Activated gamma-delta T cell treated with Interleukin-2 at 50 U/mL for 16 hours (primary cell): Measurements from ENCODE around the gene SCAMP2.
"Not testable (repeated sequence)": the region's sequence is repeated elsewhere in the genome, so short reads cannot be mapped to it uniquely, and the experiment has no call there.

Experiments
- DNase-seq: peaks from one replicate; pipeline ENCODE4 v3.0.0-alpha.2; 2020

SCAMP2 gene

GRCh38 chr15:74889883-74890664, 16.9 kb upstream of the SCAMP2 start, which contains the start of gene MPI:
Gene MPI (plus strand): TSS chr15:74890042. CDS start chr15:74890074, 32 bp downstream.
- DNase-seq: peak; percentile 79

- no peak for DNase-seq
Measured at GRCh38 chr15:74889390-74889882, 16.3 kb upstream of the SCAMP2 start.

DNA sequence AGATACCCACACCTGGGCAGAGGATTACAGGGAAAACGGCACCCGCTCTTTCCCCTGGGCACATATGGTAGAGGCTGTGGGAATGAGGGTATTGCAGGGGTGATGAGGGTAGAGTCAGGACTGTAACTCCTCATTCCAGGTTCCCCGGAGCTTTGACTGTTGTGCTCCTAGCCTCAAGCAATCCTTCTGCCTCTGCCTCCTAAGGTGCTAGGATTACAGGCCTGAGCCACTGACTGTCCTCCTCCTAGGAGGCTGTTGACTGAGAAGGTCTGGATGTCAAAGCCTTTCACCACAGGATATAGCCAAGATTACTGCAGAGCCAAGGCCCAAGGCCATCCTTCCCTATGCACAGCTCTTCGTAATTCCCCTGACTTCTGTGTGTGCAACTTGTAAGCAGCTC, 15.6 kb upstream of the SCAMP2 start:
- no peak for DNase-seq

DNA sequence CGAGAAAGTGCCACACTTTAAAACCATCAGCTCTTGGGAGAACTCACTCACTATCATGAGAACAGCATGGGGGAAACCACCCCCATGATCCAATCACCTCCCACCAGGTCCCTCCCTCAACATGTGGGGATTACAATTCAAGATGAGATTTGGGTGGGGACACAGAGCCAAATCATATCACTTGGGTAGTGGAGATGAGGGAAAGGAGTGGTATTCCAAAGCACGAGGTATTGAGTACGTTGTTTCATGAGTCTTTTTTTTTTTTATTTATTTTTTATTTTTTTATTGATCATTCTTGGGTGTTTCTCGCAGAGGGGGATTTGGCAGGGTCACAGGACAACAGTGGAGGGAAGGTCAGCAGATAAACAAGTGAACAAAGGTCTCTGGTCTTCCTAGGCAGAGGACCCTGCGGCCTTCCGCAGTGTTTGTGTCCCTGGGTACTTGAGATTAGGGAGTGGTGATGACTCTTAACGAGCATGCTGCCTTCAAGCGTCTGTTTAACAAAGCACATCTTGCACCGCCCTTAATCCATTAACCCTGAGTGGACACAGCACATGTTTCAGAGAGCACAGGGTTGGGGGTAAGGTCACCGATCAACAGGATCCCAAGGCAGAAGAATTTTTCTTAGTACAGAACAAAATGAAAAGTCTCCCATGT, 14.5 kb upstream of the SCAMP2 start:
- DNase-seq: not testable (repeated sequence)

- DNase-seq: no peak
Measured at GRCh38 chr15:74885461-74885860, 12.3 kb upstream of the SCAMP2 start.

DNA sequence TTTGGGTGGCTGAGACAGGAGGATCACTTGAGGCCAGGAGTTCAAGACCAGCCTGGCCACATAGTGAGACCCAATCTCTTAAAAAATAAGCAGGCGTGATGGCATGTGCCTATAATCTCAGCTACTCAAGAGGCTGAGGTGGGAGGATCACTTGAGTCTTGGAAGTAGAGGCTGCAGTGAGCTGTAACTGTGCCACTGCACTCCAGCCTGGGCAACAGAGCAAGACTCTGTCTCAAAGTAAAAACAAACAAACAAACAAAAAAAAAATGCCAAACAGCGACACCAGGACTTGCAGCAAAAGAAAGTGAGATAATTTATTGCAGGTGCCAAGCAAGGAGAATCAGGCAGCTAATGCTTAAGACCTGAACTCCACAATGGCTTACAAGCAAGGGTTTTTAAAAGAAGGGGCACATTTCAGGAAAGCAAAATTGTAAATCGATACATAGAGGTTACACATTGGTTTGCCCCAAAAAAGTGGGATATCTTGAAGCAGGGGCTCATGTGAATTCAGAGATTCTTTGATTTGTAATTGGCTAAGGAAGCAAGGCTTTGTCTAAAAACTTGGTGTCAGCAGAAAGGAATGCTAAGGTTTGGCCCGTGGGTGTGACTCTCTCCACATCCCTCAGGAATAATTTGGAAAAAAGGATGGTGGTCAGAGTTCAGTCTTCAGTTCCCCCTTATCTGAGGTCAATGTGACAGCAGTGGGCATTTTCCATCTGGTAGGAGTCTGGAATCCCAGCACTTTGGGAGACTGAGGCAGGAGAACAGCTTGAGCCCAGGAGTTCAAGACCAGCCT, 11.5 kb upstream of the SCAMP2 start:
- DNase-seq: no peak

DNA sequence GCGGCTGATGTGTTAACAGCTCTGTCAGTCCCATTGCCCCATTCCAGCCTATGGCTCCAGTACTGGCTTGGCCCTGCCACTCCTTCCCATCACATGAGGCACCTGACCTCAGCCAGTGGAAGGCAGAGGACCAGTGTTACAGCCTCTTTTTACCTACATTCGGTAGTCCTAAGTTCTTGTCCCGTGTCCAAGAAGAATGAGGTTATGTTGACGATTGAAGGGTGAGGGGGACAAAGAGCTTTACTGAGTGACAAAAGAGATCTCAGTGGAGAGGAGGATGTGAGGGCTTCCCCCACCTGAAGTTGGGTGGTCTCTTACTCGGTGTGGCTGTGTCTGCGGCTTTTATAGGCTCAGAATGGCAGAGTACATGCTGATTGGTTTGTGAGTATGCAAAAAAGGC, 9.4 kb upstream of the SCAMP2 start:
- no peak for DNase-seq

- DNase-seq: no peak
Measured at GRCh38 chr15:74878273-74878672, 5.1 kb upstream of the SCAMP2 start.

GRCh38 chr15:74873756-74874424, 725 bp upstream of the SCAMP2 start:
- no peak for DNase-seq

GRCh38 chr15:74872702-74873035, 496 bp downstream of the SCAMP2 start:
- no peak for DNase-seq

GRCh38 chr15:74870436-74871215, 2.5 kb downstream of the SCAMP2 start:
- no peak for DNase-seq

GRCh38 chr15:74869726-74870407, 3.3 kb downstream of the SCAMP2 start:
- no peak for DNase-seq

DNA sequence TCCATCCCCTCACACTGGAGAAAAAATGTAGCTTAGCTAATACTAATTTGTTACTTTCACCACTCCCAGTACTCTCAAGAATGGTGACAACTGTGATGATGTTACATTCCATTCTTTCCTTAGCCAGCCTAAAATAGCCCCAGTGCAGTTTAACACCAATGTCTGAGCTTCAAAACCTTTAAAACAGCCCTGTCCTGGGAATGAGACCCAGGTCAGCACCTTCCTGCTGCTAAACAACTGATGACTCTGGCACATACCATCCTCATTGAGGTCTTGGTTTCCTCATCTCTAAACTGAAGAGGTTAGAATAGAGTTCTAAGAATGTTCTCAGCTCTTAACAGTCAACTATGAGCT, 3.8 kb downstream of the SCAMP2 start:
- DNase-seq: no peak

DNA sequence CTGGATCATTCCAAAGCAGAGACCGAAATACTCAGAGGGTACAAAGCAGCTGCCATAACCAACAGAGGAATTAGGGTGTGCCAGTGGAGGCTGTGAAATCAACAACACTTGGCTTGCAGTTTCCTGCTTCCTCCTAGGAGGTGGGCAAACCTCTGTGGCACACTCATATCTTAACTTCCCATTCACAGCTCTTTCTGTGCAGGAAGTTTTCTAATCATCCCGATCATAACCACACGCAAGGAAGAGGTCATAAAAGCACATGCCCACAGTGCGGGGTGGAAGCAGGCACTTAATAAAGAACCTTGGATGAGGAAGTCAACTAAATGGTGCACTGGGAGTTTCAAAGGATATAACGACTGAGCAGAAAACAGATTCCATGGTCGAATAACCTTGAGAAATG, 5.1 kb downstream of the SCAMP2 start:
- DNase-seq: no peak

DNA sequence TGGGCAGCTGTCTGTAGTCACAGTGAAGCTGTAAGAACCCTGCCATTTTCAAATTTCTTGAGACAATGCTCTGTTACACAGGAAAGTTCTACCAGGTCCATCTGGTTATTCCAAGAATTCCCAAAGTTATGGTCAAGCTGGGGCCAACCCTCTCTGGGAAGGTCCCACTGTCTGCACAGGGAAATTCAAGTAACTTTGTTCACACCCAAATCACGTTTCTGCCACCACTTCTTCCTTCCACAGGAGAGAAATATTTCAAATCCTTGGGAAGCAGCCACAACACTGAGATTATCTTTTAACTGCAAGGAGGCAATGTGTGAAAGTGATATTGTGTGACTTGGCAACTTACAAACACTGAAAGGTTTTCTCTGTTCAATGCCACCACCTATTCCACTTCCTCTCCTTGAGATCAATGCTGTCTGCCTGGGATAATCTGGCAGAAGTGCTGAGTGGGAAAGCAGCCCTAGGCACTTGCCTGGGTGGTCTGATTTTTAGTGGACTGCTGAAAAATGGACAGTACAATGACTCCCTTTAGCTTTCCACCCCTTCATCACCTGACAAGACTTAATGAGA, 5.6 kb downstream of the SCAMP2 start:
- DNase-seq: no peak

GRCh38 chr15:74866090-74866489, 7.1 kb downstream of the SCAMP2 start:
- no peak for DNase-seq

DNA sequence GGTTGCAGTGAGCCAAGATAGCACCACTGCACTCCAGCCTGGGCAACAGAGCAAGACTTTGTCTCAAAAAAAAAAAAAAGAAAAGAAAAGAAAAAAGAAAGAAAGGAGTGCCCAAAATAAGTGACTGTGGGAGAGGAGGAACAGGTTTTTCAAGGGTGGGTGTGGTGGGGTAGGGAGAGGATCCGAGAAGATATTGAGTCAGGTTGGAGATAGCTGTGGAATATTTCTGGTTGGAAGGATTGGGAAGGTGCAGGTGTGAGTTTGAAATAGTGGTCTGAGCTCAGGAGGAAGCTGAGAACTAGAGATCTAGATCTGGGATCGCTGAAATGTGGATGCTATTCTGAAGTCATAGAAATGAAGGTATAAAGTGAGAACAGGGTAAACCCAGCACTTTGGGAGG, 7.8 kb downstream of the SCAMP2 start:
- no peak for DNase-seq

GRCh38 chr15:74864296-74864695, 8.9 kb downstream of the SCAMP2 start:
- no peak for DNase-seq

GRCh38 chr15:74863239-74864056, 9.7 kb downstream of the SCAMP2 start:
- no peak for DNase-seq

- no peak for DNase-seq
Measured at GRCh38 chr15:74858369-74858740, 14.8 kb downstream of the SCAMP2 start.
